Osteocyte (in vitro differentiated cells): Measurements from ENCODE around the gene UROS. TPM values are rescaled to one million over a fixed set of nuclear protein-coding genes. Genes with fewer than 3 reads are reported as not detected.

ENCODE experiments used
- DNase-seq: peaks from one replicate; pipeline ENCODE4 v3.0.0; 2021; ENCODE audit warnings: mixed read lengths; ENCODE audit not compliant: unreplicated experiment; ENCODE audit errors: extremely low spot score
- H3K27ac Mint-ChIP-seq: one replicate; pipeline ENCODE4 v1.8.0; 2021; ENCODE audit warnings: mild to moderate bottlenecking, mixed read lengths; ENCODE audit not compliant: unreplicated experiment
- H3K27me3 Mint-ChIP-seq: one replicate; pipeline ENCODE4 v1.8.0; 2021; ENCODE audit warnings: mixed read lengths; ENCODE audit not compliant: unreplicated experiment
- H3K36me3 Mint-ChIP-seq: one replicate; pipeline ENCODE4 v1.8.0; 2021; ENCODE audit warnings: mixed read lengths; ENCODE audit not compliant: unreplicated experiment
- H3K4me1 Mint-ChIP-seq: one replicate; pipeline ENCODE4 v1.8.0; 2021; ENCODE audit warnings: mixed read lengths; ENCODE audit not compliant: unreplicated experiment
- H3K4me3 Mint-ChIP-seq: one replicate; pipeline ENCODE4 v1.8.0; 2021; ENCODE audit warnings: mild to moderate bottlenecking, moderate library complexity, mixed read lengths; ENCODE audit not compliant: unreplicated experiment
- H3K9me3 Mint-ChIP-seq: one replicate; pipeline ENCODE4 v1.8.0; 2021; ENCODE audit warnings: mixed read lengths; ENCODE audit not compliant: unreplicated experiment
- total RNA-seq: library from RNA; stranded (reverse); gene quantifications from 2 replicates; pipeline ENCODE4 v1.2.1, GENCODE V29; 2021
- TF ChIP-seq, protein P1 (sequence below): fragments of 200-600 bp; sonication (generic); IDR thresholded peaks from 2 replicates; pipeline ENCODE4 v1.5.0; 2021; ENCODE audit warnings: antibody characterized with exemption, mild to moderate bottlenecking, moderate library complexity

Gene UROS
- total RNA-seq, 1 donor from 2014 or later = 68.0 TPM

DNA sequence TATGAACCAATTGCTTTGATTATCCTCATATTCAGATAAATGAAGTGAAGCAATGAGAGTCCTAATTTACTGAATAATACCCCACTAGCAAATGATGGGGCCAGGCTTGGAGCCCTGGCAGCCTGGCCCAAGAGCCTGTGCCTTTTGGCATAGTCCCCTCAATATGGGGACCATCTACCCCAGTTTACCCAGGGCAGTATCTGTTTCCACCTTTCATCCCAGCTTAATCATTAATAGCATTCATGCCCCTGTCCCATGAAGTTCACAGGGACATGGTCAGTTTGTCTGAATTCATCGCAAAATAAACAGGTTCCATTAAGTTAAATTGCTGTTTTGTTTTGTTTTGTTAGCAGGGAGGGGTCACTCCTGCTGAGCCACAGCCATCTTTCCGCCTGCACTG, 25.8 kb upstream of the UROS start:
- DNase-seq = no peak
- Mint-ChIP-seq H3K9me3 (no peaks in the 10 kb centered on the region), H3K27ac (no peak overlapping the region), H3K4me3 (no peak overlapping the region), H3K4me1 (no peaks in the 10 kb centered on the region), H3K36me3 (peaks cover 33% of the 10 kb centered on the region), H3K27me3 (no peaks in the 10 kb centered on the region)
- TF ChIP-seq, protein P1, sequence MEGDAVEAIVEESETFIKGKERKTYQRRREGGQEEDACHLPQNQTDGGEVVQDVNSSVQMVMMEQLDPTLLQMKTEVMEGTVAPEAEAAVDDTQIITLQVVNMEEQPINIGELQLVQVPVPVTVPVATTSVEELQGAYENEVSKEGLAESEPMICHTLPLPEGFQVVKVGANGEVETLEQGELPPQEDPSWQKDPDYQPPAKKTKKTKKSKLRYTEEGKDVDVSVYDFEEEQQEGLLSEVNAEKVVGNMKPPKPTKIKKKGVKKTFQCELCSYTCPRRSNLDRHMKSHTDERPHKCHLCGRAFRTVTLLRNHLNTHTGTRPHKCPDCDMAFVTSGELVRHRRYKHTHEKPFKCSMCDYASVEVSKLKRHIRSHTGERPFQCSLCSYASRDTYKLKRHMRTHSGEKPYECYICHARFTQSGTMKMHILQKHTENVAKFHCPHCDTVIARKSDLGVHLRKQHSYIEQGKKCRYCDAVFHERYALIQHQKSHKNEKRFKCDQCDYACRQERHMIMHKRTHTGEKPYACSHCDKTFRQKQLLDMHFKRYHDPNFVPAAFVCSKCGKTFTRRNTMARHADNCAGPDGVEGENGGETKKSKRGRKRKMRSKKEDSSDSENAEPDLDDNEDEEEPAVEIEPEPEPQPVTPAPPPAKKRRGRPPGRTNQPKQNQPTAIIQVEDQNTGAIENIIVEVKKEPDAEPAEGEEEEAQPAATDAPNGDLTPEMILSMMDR = no peak

DNA sequence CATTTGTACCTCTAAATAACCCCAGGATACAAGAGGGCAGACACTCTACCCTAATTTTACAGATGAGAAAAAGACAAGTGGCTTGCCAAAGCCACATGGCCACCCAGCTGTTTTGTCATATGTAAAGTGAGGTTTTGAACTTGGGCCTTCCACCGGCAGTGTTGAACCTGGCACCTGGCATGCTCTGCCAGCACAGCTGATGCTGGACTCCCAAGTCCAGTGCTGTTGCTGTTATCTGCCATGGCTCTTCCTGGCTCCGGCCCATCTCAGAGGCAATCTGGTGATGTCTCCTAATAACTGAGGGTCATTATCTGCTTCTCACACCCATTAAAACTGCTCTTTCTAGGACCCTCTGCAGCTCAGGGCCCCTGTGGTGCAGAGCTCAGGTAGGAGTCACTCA, 25.3 kb upstream of the UROS start:
- no peak for DNase-seq

DNA sequence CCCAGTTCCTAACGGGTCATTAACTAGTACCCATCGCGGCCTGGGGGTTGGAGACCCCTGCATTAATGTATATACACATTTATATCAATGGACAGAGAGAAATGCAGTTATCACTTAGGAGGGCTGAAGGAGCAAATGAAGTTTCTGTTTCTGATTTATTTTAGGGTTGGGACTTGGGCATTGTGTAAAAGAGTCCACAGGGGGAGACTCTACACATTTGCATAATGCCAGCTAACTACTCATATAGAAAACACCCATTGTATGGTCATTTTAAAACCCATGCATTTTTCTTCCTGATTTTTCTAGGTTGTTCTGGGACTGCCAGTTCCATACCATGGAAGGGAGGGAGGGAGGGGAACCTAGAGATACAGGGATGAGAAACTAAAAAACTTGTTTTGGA, 23.8 kb upstream of the UROS start:
- no peak for DNase-seq
- no peak overlapping the region for H3K27ac Mint-ChIP-seq
- no peaks in the 10 kb centered on the region for H3K9me3 Mint-ChIP-seq
- TF ChIP-seq, protein P1 = no peak
- H3K36me3 Mint-ChIP-seq = peaks cover 23% of the 10 kb centered on the region
- no peak overlapping the region for H3K4me3 Mint-ChIP-seq
- no peaks in the 10 kb centered on the region for H3K27me3 Mint-ChIP-seq
- H3K4me1 Mint-ChIP-seq = no peaks in the 10 kb centered on the region

More for the DNA sequence above, 25.3 kb upstream of the UROS start:
- H3K9me3 Mint-ChIP-seq = no peaks in the 10 kb centered on the region
- H3K4me1 Mint-ChIP-seq = no peaks in the 10 kb centered on the region
- TF ChIP-seq, protein P1 = no peak
- H3K36me3 Mint-ChIP-seq = peaks cover 29% of the 10 kb centered on the region
- H3K27me3 Mint-ChIP-seq = no peaks in the 10 kb centered on the region
- H3K27ac Mint-ChIP-seq = no peak overlapping the region
- H3K4me3 Mint-ChIP-seq = no peak overlapping the region

DNA sequence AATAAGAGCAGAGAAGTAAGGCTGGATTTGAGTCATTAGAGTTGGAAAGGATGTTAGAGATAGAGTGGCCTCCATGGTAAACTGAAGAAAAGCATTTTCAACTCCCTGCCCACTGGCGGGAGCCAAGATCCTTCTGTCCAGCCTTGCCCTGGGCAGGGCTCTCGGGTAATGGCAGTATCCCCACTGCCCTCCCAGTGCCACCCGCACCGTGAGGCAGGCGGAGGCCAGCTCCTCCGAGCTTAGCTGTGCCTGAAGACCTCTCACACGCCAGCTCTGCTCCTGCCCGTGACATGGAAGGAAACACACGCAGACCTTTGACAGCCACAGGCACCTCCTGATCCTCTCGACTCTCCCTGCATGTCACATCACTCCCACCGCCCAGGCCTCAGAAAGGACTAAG, 22.6 kb upstream of the UROS start:
- Mint-ChIP-seq H3K27ac (no peak overlapping the region), H3K9me3 (no peaks in the 10 kb centered on the region), H3K36me3 (peaks cover 25% of the 10 kb centered on the region), H3K27me3 (no peaks in the 10 kb centered on the region), H3K4me1 (peaks cover 10% of the 10 kb centered on the region), H3K4me3 (no peak overlapping the region)
- TF ChIP-seq, protein P1 = no peak
- DNase-seq = no peak

DNA sequence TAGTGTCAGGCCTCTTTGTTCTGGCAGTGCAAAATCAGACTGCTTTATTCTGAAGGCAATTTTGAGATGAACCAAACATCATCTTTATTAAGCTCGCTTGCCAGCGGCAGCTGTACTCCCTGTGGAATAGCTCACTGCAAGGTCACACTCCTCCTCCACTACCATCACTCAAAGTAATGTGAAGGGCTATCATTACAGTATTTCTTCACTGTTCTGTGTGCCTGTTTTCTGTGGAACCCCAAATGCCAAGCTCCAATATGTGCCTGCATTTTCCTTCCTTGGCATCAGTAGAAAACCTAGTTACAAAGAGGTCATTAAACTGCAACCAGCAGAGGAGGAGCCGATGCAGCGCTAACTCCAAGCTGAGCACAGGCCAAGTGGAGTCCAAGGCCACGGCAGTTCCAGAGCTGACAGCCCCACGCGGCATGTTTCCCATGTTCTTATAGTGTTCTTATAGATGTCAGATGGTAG, 21.7 kb upstream of the UROS start:
- Mint-ChIP-seq H3K4me1 (peaks cover 12% of the 10 kb centered on the region), H3K9me3 (no peaks in the 10 kb centered on the region), H3K4me3 (no peak overlapping the region), H3K27ac (no peak overlapping the region), H3K27me3 (no peaks in the 10 kb centered on the region), H3K36me3 (peaks cover 32% of the 10 kb centered on the region)
- no peak for DNase-seq
- TF ChIP-seq, protein P1 = no peak
